SJSA1 (cell line): Measurements from ENCODE around the gene DHX15. TPM values are rescaled to one million over a fixed set of nuclear protein-coding genes. Genes with fewer than 3 reads are reported as not detected.

Source experiments
- DNase-seq, 2 experiments: peaks; one replicate each; pipeline ENCODE4 v3.0.0-alpha.2; 2015 to 2020; ENCODE audit warnings: low spot score in 2 of 2, low read depth in 1 of 2
- H3K27ac ChIP-seq: fragments of 250-450 bp; sonication (Bioruptor Pico); 2 replicates; pipeline ENCODE4 v1.5.1; 2020; ENCODE audit warnings: mild to moderate bottlenecking, moderate library complexity
- H3K27me3 ChIP-seq: fragments of 250-450 bp; sonication (Bioruptor Pico); replicated peaks from 2 replicates; pipeline ENCODE4 v1.5.1; 2020; ENCODE audit warnings: mild to moderate bottlenecking, moderate library complexity
- H3K36me3 ChIP-seq: fragments of 250-450 bp; sonication (Bioruptor Pico); 2 replicates; pipeline ENCODE4 v1.5.1; 2020; ENCODE audit warnings: mild to moderate bottlenecking
- H3K4me1 ChIP-seq: fragments of 250-450 bp; sonication (Bioruptor Pico); replicated peaks from 2 replicates; pipeline ENCODE4 v1.6.1; 2021; ENCODE audit warnings: mild to moderate bottlenecking
- H3K4me3 ChIP-seq: fragments of 250-450 bp; sonication (Bioruptor Pico); 2 replicates; pipeline ENCODE4 v1.5.1; 2020; ENCODE audit warnings: mild to moderate bottlenecking
- H3K9me3 ChIP-seq: fragments of 250-450 bp; sonication (Bioruptor Pico); replicated peaks from 2 replicates; pipeline ENCODE4 v1.5.1; 2020; ENCODE audit warnings: mild to moderate bottlenecking
- total RNA-seq: library from RNA; depleted of rRNA; stranded (reverse); fragments of >200 nt; shearing (Covaris generic); gene quantifications from 2 replicates; pipeline ENCODE4 v1.2.3, GENCODE V29; 2014; rRNA removed

Gene DHX15
- 112 and 127 TPM in 2 replicates for total RNA-seq

DNA sequence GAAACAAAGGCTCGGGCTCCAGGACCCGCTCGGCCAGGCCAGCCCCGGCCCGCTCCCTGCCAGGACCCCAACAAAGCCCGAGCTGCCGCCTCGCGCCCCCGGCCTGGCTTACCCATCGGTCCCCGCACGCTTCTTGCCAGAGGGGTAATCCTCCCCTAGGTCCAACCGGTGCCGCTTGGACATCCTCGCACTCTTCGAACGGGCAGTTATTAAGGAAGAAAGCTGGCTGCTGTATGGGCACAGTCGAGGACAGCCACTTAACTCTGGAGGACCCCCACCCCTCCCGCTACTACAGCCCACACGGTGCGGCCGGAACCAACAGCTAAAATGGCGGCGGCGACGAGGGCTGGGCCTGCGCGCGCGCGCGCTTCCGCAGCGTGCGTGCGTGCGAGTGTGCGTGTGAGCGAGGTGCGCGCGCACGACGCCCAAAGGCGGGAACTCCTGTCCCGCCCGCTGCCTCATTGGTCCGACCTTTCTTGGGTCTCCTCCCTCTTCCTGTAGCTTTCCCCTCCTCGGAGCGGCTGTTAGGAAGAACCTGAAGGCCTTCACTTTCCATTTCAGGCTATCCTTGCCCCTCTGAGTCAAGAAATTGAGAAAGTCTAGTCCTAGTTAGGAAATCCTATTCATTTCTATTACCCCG is at the start of gene DHX15:
Gene DHX15, minus strand, starts transcription at position 344 of the 640 bp plus-strand sequence. Its CDS starts 161 bp downstream, at position 183.
- peak; percentile 82 to 90 for DNase-seq
- Histone ChIP-seq H3K4me3 (peak within 1 kb of the TSS; percentile 88), H3K36me3 (peaks cover 11% of the 10 kb centered on the region), H3K9me3 (no peaks in the 10 kb centered on the region), H3K27me3 (no peaks in the 10 kb centered on the region), H3K27ac (peak within 1 kb of the TSS; percentile 96), H3K4me1 (peaks cover 4% of the 10 kb centered on the region)

DNA sequence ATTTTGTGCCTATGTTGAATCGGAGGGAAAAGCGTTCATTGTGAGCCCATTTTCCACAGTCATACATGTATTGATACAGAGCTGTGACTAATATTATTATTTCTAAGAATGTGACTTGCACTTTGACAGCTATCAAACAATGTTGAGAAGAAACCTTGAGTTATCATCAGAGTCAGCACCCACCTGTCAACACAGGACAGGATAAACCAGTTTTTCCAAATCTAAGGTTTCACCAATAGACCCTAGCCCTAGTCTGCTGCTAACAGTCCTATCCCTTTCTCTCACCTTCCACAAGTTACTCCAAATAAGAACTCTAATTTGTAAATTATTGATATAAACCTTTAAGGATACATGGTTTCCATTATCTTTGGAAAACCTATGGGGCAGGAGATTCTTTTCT is 47.7 kb upstream of the DHX15 start:
- DNase-seq: no peak
- Histone ChIP-seq H3K4me1 (no peaks in the 10 kb centered on the region), H3K27me3 (no peaks in the 10 kb centered on the region), H3K9me3 (no peaks in the 10 kb centered on the region), H3K36me3 (no peaks in the 10 kb centered on the region), H3K4me3 (no peak overlapping the region), H3K27ac (no peak overlapping the region)

DNA sequence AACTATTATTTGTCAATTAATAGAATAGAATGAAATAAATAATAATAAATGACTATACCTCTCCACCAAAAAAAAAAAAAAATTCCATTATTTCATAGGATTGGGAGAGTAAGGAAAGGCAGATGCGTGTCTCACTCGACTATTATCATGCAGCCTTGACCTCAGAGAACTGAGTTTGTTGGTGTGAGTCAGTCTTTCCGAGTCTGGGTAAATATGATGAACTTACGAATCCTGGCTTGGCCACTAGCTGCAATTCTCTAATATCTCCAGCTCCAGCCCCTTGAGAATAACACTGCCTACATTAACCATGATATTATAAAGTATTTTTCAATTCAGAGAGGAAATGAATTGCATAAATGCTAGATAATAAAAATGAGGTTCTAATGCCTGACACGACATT is 46.6 kb upstream of the DHX15 start:
- Histone ChIP-seq H3K36me3 (no peaks in the 10 kb centered on the region), H3K27ac (no peak overlapping the region), H3K4me1 (no peaks in the 10 kb centered on the region), H3K27me3 (no peaks in the 10 kb centered on the region), H3K9me3 (no peaks in the 10 kb centered on the region), H3K4me3 (no peak overlapping the region)
- DNase-seq: no peak

DNA sequence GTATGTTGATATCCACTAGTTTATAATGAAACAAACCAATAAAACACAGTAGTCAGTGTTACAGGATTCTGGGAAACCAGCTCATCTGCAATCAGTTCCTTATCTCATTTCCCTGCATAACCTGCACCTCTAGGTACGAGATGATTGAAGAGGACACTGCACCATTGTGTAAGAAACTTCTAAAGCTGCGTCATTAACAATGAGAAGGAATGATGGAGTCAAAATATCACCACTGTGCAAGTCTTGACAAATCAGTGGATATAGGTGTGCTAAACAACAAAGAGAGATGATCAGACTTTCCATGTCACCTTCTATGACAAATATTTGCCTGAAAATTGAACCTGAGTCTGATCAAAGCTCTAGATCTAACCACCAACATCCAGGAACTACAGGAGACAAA is 40.7 kb upstream of the DHX15 start:
- H3K4me3 ChIP-seq: no peak overlapping the region
- H3K4me1 ChIP-seq: no peaks in the 10 kb centered on the region
- H3K27me3 ChIP-seq: no peaks in the 10 kb centered on the region
- no peaks in the 10 kb centered on the region for H3K9me3 ChIP-seq
- DNase-seq: no peak
- no peaks in the 10 kb centered on the region for H3K36me3 ChIP-seq
- H3K27ac ChIP-seq: no peak overlapping the region

DNA sequence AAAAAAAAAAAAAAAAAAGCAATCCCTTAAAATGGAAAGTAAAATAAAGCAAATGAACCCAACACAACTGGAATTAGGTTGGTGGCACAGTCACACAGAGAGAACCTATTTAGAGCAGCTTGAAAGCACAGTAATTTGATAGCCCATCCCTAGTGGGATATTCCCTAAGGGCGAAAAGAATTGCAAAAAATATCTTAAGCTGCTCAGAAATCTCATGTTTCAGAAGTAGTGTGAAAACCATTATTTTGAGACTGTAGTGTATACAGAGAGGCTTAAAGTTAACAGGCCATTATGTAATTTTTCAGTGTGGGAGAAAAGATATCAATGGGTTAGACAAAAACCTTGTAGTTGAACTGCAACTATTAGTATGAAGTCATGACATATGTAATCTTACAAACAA is 40.0 kb upstream of the DHX15 start:
- Histone ChIP-seq H3K36me3 (no peaks in the 10 kb centered on the region), H3K4me3 (no peak overlapping the region), H3K9me3 (no peaks in the 10 kb centered on the region), H3K27me3 (no peaks in the 10 kb centered on the region), H3K27ac (no peak overlapping the region), H3K4me1 (no peaks in the 10 kb centered on the region)
- no peak for DNase-seq

DNA sequence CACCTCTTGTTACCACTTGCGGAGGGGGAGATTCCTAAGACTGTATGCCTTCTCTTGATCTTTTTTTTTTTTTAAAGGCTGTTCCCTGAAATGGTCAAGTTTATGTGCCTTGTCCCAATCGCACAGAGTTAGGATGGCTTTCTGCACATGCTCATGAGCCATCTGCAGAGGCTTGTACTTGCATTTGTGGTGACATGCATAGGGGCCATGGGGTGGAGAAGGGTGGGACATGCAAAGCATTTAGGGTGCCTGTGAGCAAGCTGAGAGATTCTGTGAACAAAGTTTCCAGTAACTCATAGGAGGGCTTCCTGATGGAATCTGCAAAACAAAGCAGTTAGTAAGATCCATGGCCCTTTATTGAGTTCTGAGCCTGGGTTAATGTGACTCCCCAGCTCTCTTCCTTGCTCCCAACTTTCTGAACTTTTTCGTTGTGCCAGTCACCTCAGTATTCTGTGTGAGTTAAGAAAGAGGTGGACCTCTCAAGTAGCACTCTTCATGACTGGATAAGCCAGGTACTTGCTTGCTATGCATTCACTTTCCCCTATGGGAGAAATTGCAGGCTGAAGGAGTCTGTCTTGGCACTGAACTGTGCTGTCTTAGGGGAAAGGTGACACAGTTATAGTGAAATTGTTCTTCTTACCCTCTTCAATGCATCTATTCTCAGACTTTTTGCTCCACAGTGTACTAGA is 37.9 kb upstream of the DHX15 start:
- no peak for DNase-seq
- Histone ChIP-seq H3K36me3 (no peaks in the 10 kb centered on the region), H3K4me3 (no peak overlapping the region)

DNA sequence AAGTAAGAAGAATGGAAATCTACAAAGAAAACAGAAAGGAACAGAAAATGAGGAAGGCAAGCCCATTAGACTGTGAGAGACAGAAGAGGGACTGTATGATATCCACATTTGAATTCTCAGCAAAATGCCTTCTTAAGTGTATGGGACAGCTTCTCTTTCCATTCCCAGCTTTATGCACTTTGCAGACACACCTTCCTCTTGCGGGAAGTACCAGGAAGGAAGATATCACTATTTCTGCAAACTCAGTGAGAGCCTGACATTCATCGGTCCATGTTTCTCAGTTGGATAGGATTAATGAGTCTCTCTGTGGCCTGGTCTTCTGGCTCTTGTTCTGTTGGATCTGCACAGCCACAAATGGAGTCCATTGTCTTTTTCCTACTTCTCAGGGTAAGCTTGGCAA is 31.6 kb upstream of the DHX15 start:
- no peak overlapping the region for H3K4me3 ChIP-seq
- DNase-seq: no peak
- H3K9me3 ChIP-seq: no peaks in the 10 kb centered on the region
- no peaks in the 10 kb centered on the region for H3K36me3 ChIP-seq
- H3K4me1 ChIP-seq: no peaks in the 10 kb centered on the region
- no peak overlapping the region for H3K27ac ChIP-seq
- H3K27me3 ChIP-seq: no peaks in the 10 kb centered on the region

More for the DNA sequence above, 37.9 kb upstream of the DHX15 start:
- H3K27ac ChIP-seq: no peak overlapping the region
- H3K27me3 ChIP-seq: no peaks in the 10 kb centered on the region
- no peaks in the 10 kb centered on the region for H3K4me1 ChIP-seq
- no peaks in the 10 kb centered on the region for H3K9me3 ChIP-seq

DNA sequence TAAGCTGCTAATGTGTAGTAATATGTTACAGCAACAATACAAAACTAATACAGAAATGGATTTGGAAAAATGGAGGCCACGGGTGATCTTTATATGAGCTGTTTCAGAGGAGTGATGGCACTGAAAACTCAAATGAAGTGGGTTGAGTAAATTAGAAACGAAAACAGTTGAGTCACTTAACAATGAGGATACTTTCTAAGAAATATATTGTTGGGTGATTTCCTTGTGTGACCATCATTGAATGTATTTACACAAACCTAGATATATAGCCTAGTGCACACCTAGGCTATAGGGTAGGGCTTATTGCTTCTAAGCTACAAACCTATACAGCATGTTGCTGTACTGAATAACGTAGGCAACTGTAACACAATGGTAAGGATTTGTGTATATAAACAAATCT is 30.5 kb upstream of the DHX15 start:
- Histone ChIP-seq H3K36me3 (no peaks in the 10 kb centered on the region), H3K9me3 (no peaks in the 10 kb centered on the region), H3K4me3 (no peak overlapping the region), H3K27me3 (no peaks in the 10 kb centered on the region), H3K4me1 (no peaks in the 10 kb centered on the region), H3K27ac (no peak overlapping the region)
- no peak for DNase-seq

DNA sequence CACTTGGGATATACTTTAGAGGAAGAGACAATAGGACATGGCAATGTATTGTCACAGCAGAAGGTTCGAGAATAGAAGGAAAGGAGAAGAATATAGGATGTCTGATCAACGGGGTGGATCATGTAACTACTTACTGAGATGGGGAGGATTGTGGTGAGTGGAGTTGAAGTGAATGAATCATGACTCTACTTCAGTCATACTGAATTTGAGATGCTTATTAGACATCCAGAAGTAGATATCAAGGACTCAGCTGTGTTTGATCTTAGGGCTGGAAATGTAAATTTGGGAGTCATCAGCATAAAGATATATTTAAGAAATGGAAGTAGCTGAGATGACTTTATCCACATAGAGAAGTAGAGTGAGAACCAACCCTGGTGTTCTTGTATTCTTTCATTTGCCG is 29.1 kb upstream of the DHX15 start:
- Histone ChIP-seq H3K36me3 (no peaks in the 10 kb centered on the region), H3K4me3 (no peak overlapping the region), H3K4me1 (no peaks in the 10 kb centered on the region), H3K27me3 (no peaks in the 10 kb centered on the region), H3K9me3 (no peaks in the 10 kb centered on the region), H3K27ac (no peak overlapping the region)
- no peak for DNase-seq

DNA sequence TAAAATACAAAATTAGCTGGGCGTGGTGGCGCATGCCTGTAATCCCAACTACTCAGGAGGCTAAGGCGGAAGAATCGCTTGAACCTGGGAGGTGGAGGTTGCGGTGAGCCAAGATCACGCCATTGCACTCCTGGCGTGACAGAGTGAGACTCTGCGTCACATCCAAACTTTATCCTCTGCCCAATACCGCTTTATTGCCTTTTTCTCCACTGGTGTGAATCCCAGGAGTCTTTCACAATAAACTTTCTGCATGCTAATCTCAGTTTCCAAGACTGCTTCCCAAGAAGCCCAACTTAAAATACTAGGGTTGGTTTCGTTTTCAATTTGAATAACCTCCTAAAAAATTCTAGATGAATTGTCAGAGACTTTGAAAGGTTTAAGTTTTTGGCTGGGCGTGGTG is 27.2 kb upstream of the DHX15 start:
- Histone ChIP-seq H3K27me3 (no peaks in the 10 kb centered on the region), H3K27ac (no peak overlapping the region), H3K4me3 (no peak overlapping the region), H3K9me3 (no peaks in the 10 kb centered on the region), H3K36me3 (no peaks in the 10 kb centered on the region), H3K4me1 (no peaks in the 10 kb centered on the region)
- no peak for DNase-seq

DNA sequence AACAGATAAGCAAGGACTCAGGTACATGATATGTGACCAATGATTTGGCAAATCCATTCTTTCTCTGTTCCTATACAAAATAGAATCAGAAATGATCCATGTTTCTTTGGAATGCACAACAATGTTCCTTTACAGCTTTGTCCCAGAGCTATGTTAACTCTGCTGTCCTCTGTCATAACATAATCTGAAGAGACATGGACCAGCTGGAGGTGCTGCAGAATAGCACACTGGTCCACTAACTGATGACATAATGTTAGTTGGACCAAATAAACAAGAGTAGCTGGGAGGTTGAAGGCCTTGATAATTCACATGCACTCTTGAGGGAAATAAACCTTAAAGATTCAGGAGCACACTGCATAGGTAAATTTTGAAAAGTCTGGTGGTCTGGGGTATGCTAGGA is 23.0 kb upstream of the DHX15 start:
- DNase-seq: no peak
- Histone ChIP-seq H3K27me3 (no peaks in the 10 kb centered on the region), H3K4me3 (no peak overlapping the region), H3K9me3 (no peaks in the 10 kb centered on the region), H3K4me1 (no peaks in the 10 kb centered on the region), H3K27ac (no peak overlapping the region), H3K36me3 (no peaks in the 10 kb centered on the region)

DNA sequence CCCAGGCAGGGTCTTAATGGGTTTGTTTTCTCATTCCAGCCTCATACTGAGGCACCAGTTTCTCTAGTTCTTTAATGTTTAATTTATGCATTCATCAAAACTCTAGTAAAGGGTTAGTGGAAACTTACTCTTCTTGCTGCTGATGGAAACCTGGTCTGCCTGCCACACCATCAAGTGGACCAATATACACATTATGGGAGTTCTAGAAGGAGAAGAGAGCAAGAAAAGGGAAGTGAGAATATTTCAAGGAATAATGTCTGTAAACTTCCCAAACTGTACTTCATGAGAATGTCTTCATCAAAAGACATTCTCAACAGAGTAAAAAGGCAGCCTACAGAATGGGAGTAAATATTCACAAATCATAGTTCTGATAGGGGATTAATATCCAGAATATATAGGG is 20.9 kb upstream of the DHX15 start:
- H3K4me1 ChIP-seq: no peaks in the 10 kb centered on the region
- DNase-seq: no peak
- no peaks in the 10 kb centered on the region for H3K27me3 ChIP-seq
- no peaks in the 10 kb centered on the region for H3K36me3 ChIP-seq
- no peak overlapping the region for H3K27ac ChIP-seq
- H3K4me3 ChIP-seq: no peak overlapping the region
- H3K9me3 ChIP-seq: no peaks in the 10 kb centered on the region

DNA sequence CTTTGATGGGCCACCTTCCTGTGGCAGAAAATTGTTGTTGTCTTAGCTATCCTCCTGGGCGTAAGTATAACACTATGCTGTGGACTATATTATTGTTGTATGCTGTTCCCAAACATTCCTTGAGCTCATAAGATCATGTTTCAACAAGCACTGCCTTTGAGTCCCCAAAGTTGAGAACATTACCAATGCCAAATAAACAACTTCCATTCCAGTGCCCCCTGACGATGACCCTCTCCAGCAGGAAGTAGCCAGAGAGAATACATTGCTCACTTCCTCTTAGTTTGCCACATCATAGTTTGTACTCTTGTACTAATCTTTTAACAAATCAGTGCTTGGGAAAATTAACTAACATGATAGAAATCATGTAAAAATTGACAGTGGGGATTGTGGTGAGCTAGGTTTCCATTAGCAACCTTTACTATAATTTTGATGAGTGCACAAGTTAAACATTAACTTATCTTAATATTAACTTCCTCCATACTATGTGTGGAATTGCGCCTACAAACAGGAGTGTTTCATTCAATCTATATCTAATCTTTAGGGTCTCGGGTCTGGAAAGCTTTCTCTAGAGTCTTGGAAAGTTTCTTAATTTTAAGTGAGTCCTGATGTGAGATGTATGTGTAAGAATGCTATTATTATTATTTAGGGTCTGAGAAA is 20.3 kb upstream of the DHX15 start:
- no peak for DNase-seq
- no peaks in the 10 kb centered on the region for H3K36me3 ChIP-seq
- no peaks in the 10 kb centered on the region for H3K4me1 ChIP-seq
- no peak overlapping the region for H3K27ac ChIP-seq
- H3K27me3 ChIP-seq: no peaks in the 10 kb centered on the region
- H3K9me3 ChIP-seq: no peaks in the 10 kb centered on the region
- H3K4me3 ChIP-seq: no peak overlapping the region

DNA sequence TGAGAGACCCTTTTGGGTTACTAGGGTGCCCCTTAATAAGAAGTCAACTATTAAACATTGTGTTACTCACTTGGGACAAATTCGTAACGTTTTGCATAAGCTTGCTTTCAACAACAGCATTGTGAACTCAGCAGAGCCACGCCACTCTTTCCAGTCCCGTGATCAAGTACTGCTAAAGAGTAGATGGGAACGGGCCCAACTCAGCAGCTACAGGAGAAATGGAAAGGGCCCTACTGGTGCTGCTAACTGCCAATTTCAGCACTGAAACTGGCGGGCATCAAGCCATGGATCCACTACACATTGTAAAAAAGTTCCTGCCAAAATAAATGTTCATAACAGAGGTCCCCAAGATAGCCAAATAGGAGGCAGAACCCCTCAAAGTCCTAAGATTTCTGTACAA is 19.0 kb upstream of the DHX15 start:
- DNase-seq: no peak
- H3K36me3 ChIP-seq: no peaks in the 10 kb centered on the region

More for the DNA sequence above, 19.0 kb upstream of the DHX15 start:
- H3K4me3 ChIP-seq: no peak overlapping the region
- H3K27me3 ChIP-seq: no peaks in the 10 kb centered on the region
- H3K4me1 ChIP-seq: no peaks in the 10 kb centered on the region
- H3K27ac ChIP-seq: no peak overlapping the region
- no peaks in the 10 kb centered on the region for H3K9me3 ChIP-seq
